Right renal cortex interstitium (tissue), 3 donors: Measurements from ENCODE around the gene GIMAP8. TPM values are rescaled to one million over a fixed set of nuclear protein-coding genes. Genes with fewer than 3 reads are reported as not detected.
A peak's percentile ranks its signal among the peaks of the same experiment; 100 is the strongest.
"Not testable (repeated sequence)": the region's sequence is repeated elsewhere in the genome, so short reads cannot be mapped to it uniquely, and the experiment has no call there.

Source experiments
- DNase-seq, 3 donors: peaks; one replicate each; pipeline ENCODE4 v3.0.0-alpha.2; 2013; ENCODE audit warnings: low read depth in 3 of 3, low spot score in 2 of 3
- polyA plus RNA-seq, 3 donors: library from polyadenylated mRNA; unstranded; fragments of 120-200 nt; gene quantifications; one replicate each; pipeline ENCODE4 v1.2.1, GENCODE V29; 2013; ENCODE audit not compliant: insufficient read length in 3 of 3

Gene GIMAP8
- polyA plus RNA-seq, 3 donors = 8.2 to 11.3 (median 9.4) TPM

DNA sequence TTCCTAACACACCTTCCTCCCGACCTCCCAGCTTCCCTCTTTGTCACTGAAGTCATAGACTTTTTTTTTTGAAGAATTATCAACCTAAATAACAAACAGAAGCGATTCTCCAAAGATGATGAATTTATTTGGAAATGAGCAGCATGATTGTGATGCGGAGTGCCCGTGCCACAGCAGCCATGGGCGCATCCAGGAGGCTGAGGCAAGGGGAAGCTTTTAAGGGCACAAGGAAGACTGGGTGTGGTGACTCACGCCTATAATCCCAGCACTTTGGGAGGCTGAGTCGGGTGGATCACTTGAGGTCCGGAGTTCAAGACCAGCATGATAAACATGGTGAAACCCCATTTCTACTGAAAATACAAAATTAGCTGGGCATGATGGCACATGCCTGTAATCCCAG lies 16.2 kb upstream of the GIMAP8 start:
- no peak for DNase-seq

DNA sequence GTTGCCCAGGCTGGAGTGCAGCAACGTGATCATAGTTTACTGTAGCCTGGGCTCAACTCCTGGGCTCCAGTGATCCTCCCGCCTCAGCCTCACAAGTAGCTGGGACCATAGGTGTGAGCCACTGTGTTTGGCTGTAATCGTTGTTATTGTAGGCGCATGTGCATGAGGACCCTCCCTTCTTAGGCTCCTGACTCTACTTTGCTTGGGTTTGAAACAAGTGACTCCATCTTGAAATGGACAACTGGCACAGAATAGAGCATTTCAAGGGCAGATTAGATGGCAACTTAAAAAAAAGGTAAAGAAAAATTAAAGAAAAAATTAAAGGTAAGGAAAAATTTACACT lies 15.4 kb upstream of the GIMAP8 start:
- DNase-seq = no peak

DNA sequence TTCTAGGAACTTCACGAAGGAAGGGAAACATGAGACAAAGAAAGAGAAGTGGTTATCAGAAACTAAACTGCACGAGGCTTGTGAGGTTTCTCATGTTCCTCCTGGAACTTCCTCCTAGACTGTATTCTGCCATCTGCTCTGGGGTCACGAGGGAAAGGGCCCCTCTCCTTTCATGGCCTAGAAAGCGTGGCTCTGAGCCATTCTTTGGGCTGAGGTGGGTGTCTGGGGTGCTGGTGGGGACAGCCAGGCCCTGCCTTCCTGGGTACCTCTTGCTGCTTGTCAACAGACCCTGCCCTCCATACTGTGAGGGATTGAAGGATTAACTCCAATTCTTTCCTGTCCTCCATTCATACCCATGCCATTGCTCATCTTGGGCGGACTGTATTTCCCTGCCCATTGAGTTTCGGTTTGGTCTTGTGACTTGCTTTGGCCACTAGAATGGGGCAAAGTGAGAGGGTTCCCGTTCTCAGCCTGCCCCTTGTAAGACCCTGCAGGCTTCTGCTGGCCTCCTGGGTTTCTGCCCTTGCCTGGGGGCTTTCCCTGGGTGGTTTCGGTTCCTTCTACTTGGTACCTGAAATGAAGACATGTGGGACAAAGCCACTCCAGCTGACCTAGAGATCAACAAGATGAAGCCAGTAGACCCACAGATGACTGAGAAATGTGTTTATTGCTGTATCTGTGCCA lies 14.9 kb upstream of the GIMAP8 start:
- DNase-seq = no peak

DNA sequence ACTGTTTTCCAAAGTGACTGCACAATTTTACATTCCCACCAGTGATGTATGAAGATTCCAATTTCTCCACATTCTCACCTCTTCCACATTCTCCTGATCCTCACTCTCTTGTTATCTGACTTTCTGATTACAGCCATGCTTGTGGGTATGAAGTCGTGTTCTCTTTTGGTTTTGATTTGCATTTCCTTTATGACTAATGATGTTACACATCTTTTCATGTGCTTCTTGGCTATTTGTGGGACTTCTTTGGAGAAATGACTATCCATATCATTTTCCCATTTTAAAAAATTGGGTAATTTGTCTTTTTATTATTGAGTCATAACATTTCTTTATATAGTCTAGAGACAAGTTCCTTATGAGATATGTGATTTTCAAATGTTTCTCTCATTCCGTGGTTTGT lies 10.5 kb upstream of the GIMAP8 start:
- no peak for DNase-seq

DNA sequence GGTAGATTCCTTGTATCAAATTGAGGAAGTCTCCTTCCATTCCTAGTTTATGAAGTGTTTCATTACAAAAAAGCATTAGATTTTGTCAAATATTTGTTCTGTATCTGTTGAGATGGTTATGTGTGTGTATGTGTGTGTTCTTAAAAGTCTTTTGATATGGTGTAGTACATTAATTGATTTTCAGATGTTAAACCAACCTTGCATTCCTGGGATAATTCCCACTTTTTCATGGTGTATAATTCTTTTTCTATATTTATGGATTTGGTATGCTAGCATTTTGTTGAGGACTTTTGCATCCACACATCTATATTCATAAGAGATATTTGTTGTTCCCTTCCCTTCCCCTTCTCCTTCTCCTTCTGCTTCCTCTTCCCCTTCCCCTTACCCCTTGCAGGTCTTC lies 8.9 kb upstream of the GIMAP8 start:
- no peak for DNase-seq

DNA sequence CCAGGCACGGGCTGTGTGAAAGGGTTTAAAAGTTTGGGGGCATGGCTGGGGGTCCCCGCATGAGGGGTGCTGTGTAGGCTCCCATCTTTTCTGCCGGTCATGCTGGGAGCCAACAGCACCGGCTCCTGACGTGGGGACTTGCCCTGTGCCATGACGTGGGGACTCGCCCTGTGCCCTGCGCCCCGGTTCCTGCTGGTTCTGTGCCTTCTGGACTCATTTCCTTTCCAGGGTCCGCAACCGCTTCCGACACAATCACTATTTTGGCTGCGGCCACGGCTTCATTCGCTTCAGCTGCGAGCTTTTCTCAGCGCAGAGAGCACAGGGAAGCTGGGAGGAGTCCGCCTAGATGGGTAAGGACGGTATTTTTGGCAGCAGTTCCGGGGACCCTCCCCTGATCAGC lies 7.6 kb upstream of the GIMAP8 start:
- DNase-seq = no peak

DNA sequence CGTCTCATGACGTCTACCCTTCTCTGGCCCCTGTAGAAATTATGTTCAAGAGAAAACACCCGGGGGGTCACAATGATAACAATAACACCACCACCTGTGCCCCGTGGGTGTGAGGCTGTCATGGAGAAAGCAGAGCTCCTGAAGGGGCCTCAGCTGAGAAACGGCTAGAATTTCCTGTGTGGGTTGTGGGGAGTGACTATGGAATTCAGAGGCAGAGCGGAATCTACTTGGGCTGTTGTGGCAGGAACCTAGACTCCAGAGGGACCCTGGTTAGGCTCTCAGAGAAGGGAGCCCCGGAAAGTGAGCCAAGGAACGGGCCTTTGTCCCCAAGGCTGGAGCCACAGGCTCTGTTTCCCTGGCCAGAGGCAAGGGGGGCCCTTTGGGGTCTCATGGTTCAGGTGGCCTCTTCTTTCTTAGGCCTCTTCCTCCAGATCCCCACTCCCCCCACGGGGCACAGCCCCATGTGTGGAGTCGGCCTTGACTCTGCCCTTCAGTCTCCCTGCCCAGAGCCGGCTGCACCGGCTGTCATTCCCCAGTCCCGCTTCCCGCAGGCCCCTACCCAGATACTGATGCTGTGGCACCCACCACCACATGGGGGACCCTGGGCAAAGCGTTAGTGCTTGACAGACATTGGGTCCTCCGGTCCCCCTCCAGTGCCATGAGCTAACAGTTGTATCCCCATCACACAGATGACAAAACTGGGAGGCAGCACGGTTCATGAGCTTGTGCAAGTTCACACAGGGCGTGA lies 6.5 kb upstream of the GIMAP8 start:
- no peak for DNase-seq

DNA sequence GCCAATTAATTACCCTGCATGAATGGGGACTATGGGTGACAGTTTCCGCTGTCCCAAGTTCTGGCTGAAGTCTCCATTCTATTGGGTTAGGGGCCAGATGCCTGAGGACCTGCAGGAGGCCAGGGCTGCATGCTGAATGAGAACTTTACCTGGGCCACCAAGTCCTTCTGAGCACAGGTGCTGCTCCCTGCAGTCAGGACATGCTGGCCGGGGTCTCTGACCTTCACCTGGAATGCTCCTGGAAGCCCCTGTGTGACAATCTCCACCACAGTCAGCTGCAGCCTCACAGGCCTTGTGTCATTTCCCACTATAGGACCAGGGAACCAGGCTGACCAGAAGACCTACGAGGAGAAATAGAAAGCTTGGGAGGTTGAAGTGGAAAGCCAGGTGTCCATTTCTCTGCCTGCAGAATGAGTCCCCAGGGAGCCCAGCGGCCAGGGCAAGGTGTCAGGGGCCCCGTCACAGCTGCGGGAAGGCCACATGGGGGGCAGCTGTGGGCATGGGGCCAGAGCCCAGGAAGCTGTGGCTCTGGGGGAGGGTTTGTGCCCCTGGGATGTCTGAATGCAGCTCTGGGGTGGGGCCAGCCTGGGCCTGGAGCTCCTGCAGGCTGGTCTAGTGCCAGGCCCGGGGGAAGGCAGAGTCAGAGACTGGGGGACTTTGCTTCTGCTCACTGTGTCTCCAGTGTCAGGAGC lies 5.6 kb upstream of the GIMAP8 start:
- no peak for DNase-seq

DNA sequence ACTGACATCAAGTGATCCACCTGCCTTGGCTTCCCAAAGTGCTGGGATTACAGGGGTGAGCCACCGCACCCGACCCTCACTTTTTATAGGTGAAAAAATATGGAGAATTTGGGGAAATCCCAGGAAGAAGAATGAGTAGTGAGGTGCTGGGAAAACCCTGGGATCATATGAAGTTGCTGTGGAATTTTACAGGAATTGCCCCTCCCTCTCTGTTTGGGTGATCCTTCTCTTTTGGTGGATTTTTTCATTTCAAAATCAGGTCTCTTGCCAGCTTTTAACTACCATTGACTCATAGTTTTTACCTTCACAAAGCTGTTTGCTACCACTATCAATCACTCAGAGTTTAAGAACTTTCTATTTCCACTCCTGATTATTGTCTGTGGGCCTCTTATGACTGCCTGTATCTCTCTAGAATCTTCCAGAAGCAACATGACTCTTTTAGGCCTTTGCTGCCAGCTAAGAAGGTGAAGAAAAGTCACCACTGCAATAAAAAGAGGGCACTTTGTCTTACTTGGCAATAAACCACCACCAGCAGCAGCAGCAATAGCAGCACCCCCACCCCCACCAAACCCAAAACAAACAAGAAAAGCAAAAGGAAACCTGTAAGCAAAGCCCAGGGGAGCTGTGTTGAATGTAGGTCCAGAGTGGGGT lies 4.0 kb upstream of the GIMAP8 start:
- DNase-seq = no peak

DNA sequence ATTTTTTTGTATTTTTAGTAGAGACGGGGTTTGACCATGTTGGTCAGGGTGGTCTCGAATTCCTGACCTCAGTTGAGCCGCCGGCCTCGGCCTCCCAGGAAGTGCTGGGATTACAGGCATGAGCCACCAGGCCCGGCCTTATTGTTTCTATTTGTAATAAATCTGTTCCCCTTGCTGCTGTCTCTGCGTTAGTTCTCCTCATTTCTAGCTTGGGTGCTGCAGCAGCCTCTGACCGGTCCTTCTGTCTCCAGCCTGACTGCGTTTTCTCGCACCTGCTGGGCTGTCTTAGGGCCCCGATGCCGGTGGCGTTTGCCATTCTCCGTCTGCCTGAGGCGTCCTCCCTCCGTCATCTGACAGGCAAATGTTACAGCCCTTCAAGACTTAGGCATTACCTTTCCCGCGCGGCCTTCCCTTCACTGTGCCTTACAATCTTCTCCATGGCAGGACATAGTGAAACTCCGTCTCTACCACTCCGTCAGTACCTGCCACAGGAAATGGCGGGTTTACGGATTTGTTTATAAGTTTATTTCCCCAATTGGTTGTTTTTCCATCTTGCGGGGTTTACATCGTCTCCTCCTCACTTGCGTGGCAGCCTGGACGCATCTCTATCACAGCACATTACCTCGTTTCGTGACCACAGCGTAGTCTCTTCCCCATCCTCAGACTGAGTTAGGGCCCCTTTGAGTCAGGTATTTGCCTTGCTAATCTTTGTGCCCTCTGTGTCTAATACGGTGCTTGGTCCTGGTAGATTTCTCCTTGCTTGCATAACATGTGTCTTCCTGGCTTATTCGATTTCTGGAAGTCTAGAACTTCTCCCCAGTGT lies 2.3 kb upstream of the GIMAP8 start:
- no peak for DNase-seq

DNA sequence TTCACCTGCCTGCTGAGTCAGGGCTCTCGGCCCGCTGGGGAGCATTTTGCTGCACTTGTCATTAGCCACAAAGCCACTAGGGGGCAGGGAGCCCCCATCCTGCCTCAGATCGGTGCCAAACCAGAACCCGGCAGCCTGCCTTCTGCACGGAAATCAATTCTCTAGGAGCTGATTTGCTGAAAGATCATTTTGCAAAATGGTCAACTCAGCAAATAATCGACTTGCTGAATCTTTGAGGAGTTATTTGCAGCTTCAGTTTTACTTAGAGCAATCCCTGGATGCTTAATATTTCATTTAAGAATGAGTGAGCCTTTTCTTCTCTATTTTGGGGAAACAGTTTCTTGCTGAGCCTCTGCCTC lies 1.7 kb upstream of the GIMAP8 start:
- DNase-seq = peak in 1 of 3 donors; percentile 38

DNA sequence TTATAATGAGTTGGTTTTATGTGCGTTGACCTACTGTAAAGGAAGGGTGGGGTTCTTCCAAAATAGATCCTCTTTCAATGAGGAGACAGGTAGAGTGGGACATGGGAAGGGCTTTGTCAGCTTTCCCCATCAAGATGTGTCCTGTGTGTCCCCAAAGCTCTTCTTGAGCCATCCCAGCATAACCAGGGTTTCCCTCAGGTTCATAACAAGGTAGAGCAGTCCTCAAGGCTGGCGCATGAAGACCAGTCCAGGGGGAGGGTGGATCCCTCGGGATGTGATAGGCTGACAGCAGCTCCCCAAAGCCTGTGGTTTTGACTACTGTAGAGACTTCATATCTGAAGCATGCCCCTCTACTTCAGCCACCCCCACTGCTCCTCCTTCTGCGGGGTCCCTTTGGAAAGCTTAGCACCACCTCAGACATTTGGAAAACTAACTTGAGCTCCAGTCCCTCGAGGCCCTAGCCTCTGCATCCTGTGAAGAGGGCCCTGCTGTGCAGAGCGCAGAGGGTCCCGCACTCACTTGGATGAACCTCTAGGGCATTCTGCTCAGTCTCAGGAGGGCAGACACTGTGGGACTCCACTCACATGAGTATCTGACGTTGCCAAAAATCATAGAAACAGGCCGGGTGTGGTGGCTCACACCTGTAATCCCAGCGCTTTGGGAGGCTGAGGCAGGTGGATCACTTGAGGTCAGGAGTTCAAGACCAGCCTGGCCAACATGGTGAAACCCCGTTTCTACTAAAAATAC lies 1.1 kb upstream of the GIMAP8 start:
- no peak for DNase-seq

DNA sequence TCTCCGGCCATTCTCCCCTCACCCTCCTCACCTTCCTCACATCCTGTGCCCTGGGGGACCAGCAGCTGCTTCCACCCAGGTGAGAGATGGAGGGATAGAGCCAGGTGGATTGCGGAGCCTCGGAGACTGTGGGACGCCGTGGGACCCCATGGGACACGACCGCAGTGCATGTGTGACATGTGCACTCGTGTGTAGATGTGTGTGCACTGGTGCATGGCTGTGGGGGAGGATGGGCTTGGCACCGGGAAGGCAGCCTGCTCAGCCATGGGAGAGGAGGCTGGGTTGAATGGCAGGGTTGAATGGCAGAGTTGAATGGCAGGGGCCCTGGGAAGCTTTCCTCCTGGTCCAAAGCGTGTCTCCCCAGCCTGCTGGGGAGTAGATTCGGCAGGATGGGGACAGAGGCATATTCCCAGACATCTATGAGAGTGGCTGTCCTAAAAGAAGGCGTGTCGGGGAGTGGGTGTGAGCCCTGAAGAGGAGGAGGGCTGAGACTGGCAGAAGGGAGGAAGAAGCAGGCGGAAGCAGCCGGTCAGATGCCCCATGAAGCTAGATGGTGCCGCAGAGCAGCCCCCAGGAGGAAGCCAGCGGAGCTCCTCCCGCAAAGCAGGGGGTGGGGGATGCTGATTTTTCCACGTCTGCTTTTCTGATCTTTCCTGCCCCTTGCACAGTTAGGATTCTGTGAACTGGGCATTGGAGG lies 815 bp downstream of the GIMAP8 start:
- DNase-seq = no peak

DNA sequence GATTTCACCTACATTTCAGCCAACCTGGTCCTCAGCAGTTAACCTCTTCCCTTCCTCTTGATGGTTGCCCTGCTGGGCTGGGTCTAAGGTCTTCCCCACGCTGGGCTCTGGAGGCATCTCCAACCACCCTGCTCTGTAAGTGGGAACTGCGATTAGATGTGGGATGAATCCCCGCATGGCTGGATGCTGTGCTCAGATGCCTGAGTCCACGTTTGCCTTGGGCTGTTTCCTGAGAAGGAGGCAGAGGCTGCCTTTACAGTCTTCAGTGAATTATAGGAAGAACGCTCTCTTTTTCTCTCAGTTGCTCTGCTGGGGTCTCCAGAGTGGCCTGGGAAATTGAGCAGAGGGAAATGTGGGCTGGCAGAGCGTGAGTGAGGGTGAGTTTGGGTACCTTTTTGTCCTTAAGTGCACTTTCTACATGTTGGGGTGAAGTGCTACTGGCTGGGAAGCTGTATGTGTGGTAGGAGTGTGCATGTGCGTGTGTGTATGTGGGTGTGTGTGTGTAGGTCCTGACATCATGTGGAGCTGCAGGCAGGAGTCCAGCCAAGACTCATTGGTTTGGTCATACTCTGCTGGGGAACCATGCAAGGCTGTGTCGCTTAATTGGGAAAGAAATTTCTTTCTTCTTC lies 1.5 kb downstream of the GIMAP8 start:
- DNase-seq = no peak

DNA sequence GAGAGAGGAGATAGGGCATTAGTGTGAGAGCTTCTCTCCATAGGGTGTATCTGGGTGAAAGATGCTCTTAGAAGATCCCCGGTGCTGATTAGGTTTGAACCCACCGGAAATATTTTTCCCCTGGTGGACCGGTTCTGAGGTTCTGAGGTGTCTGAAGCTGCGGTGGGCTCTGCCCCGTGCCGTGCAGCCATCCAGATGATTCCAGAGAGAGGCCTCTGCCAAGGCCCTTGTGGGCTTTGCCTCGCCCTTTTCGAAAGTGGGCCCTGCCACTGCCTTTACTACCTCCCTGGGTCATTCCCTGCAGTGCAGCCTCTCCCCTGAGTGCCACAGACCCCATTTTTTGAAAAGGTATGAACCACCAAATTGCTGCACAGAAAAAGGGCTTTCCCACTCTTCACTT lies 2.8 kb downstream of the GIMAP8 start:
- no peak for DNase-seq

DNA sequence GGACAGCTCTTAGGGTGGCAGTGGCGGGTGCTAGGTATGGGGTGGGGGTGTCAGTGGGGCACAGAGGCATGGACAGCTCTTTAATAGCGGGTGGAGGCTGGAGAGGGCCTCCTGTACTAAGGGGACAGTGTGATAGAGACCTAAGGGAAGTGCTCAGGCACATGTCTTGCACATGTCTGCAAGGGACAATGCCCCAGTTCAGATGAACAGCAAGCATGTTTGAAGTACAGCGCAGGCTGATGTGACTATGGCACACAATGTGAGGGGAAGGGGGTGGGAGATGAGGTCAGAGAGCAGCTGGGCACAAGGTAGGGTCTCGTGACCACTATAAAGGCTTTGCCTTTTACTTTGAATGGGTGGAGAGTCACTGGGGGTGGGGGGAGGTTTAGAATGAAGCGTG lies 3.5 kb downstream of the GIMAP8 start:
- DNase-seq = no peak

DNA sequence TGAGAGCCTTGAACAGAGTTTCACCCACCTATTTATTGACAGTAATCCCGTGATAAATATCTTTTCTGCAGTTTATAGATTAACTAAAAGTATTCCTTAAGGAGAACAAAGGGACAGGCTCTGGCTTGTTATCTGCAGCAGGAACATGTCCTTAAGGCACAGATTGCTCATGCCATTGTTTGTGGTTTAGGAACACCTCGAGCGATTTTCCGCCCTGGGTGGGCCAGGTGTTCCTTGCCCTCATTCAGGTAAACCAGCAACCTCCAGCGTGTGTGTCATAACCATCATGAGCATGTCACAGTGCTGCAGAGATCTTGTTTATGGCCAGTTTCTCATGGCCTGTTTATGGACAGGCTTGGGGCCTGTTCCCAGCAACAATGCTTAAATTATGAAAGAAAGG lies 6.6 kb downstream of the GIMAP8 start:
- not testable (repeated sequence) for DNase-seq

DNA sequence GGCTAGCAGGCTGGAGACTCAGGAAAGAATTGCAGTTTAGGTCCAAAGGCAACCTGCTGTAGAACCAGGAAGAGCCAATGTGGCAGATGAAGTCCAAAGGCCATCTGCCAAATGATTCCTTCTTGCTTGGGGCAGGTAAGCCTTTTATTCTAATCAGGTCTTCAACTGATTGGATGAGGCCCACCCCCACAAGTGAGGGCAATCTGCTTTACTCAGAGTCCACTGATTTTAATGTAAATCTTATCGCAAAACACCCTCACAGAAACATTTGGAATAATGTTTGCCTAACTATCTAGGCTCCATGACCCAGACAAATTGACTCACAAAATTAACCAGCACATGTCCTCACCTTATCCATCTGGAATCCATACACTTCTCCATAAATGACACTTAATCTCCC lies 7.8 kb downstream of the GIMAP8 start:
- no peak for DNase-seq

DNA sequence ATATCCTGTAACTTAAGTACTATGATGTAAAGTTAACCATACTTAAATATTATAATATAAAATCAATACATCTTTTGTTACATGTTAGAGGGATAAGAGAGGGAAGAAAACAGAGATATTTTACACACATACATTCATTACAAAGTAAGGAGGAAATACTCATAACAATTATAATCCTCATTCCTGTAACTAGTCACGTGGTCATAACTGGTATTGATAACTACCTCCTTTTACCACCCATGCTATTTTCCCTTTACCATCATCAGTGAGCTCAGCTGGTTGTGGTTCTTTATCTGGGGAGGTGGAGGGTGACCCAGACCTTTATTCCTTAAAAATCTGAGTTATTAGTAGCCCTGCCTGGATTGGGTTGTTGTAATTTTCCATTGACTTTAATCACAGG lies 8.3 kb downstream of the GIMAP8 start:
- DNase-seq = no peak
